G401.6 (cell line): ENCODE measurements around the gene PARP16.

Experiments used
- FAIRE-seq: peaks from 2 replicates; lab custom pipeline; 2012; peaks lifted over from hg19 to GRCh38; lab: Jason Lieb, UNC

PARP16 gene

GRCh38 chr15:65311760-65312159 lies 25.1 kb upstream of the PARP16 start:
- no peak for FAIRE-seq

- FAIRE-seq: no peak
Observed at GRCh38 chr15:65310431-65311137, 23.9 kb upstream of the PARP16 start.

- no peak for FAIRE-seq
Observed at GRCh38 chr15:65309882-65310418, 23.3 kb upstream of the PARP16 start.

- no peak for FAIRE-seq
Observed at GRCh38 chr15:65307978-65308377, 21.3 kb upstream of the PARP16 start.

- no peak for FAIRE-seq
Observed at GRCh38 chr15:65306551-65306950, 19.9 kb upstream of the PARP16 start.

GRCh38 chr15:65305776-65306175 lies 19.1 kb upstream of the PARP16 start:
- FAIRE-seq: no peak

- no peak for FAIRE-seq
Observed at GRCh38 chr15:65305150-65305758, 18.6 kb upstream of the PARP16 start.

- FAIRE-seq: peak; percentile 98
Observed at GRCh38 chr15:65304381-65305149, 17.9 kb upstream of the PARP16 start, which contains the start of gene RNU5B-1. Gene RNU5B-1 (plus strand): TSS chr15:65304677.

- no peak for FAIRE-seq
Observed at GRCh38 chr15:65303687-65304380, 17.2 kb upstream of the PARP16 start.

- FAIRE-seq: no peak
Observed at GRCh38 chr15:65302061-65302460, 15.4 kb upstream of the PARP16 start.

- FAIRE-seq: no peak
Observed at GRCh38 chr15:65300924-65301441, 14.3 kb upstream of the PARP16 start.

GRCh38 chr15:65298731-65299130 lies 12.0 kb upstream of the PARP16 start:
- FAIRE-seq: no peak

GRCh38 chr15:65292938-65293518 lies 6.3 kb upstream of the PARP16 start:
- FAIRE-seq: no peak

GRCh38 chr15:65290228-65290627 lies 3.5 kb upstream of the PARP16 start:
- no peak for FAIRE-seq

GRCh38 chr15:65289261-65289854 lies 2.7 kb upstream of the PARP16 start:
- FAIRE-seq: no peak

GRCh38 chr15:65287520-65287855 lies 805 bp upstream of the PARP16 start:
- FAIRE-seq: no peak

GRCh38 chr15:65286069-65286703 lies 497 bp downstream of the PARP16 start:
- FAIRE-seq: no peak

- no peak for FAIRE-seq
Observed at GRCh38 chr15:65285291-65286068, 1.2 kb downstream of the PARP16 start.

- no peak for FAIRE-seq
Observed at GRCh38 chr15:65278480-65278879, 8.2 kb downstream of the PARP16 start.

GRCh38 chr15:65277015-65277414 lies 9.7 kb downstream of the PARP16 start:
- no peak for FAIRE-seq
